Tibial nerve (tissue), 4 donors: ENCODE measurements around the gene FBXO2.

Source experiments
- EP300 ChIP-seq, 2 donors: sonication (generic); formaldehyde crosslinking; IDR thresholded peaks; one replicate each; pipeline ENCODE4 v1.6.1; 2017; ENCODE audit warnings: antibody characterized with exemption in 2 of 2, mild to moderate bottlenecking in 1 of 2
- TF ChIP-seq, protein P1 (sequence below), 5 experiments: fragments of 200-600 bp in 3 of 5; fragments of 450-650 bp in 2 of 5; sonication (generic) in 3 of 5; IDR thresholded peaks; one replicate each; pipeline ENCODE4 v1.5.1; 2016 to 2019; ENCODE audit warnings: antibody characterized with exemption in 5 of 5, mild to moderate bottlenecking in 3 of 5, moderate library complexity in 2 of 5

GRCh38 chr1:11673089-11673769, 19.0 kb upstream of the FBXO2 start:
- TF ChIP-seq, protein P1, sequence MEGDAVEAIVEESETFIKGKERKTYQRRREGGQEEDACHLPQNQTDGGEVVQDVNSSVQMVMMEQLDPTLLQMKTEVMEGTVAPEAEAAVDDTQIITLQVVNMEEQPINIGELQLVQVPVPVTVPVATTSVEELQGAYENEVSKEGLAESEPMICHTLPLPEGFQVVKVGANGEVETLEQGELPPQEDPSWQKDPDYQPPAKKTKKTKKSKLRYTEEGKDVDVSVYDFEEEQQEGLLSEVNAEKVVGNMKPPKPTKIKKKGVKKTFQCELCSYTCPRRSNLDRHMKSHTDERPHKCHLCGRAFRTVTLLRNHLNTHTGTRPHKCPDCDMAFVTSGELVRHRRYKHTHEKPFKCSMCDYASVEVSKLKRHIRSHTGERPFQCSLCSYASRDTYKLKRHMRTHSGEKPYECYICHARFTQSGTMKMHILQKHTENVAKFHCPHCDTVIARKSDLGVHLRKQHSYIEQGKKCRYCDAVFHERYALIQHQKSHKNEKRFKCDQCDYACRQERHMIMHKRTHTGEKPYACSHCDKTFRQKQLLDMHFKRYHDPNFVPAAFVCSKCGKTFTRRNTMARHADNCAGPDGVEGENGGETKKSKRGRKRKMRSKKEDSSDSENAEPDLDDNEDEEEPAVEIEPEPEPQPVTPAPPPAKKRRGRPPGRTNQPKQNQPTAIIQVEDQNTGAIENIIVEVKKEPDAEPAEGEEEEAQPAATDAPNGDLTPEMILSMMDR (IDR thresholded peaks at IDR 0.05): no peak
- TF ChIP-seq EP300 (IDR thresholded peaks at IDR 0.05): no peak
